PC-9 (cell line): ENCODE measurements around the gene PCSK9. TPM values are rescaled to one million over a fixed set of nuclear protein-coding genes. Genes with fewer than 3 reads are reported as not detected.

Experiments
- BruUV-seq: library from RNA; stranded (reverse); fragments of 400-500 nt; replicated peaks from 2 replicates; lab custom pipeline; 2021; lab: Mats Ljungman, UMichigan
- CTCF ChIA-PET: fragments of 300-600 bp; sonication (Branson Sonifier 250); formaldehyde crosslinking; loops from one replicate; lab custom pipeline; 2022; ENCODE audit warnings: antibody characterized with exemption; lab: Charles Lee
- POLR2A ChIA-PET: fragments of 300-600 bp; sonication (Branson Sonifier 250); formaldehyde crosslinking; loops from one replicate; lab custom pipeline; 2022; ENCODE audit warnings: antibody characterized with exemption; ENCODE audit not compliant: unreplicated experiment; lab: Charles Lee
- DNase-seq, 2 experiments: peaks; one replicate each; pipeline versions ENCODE4 v3.0.0 to v3.0.0-alpha.2; 2015 to 2022; ENCODE audit warnings: mixed read lengths in 1 of 2
- H2AFZ ChIP-seq: fragments of 200-600 bp; sonication (generic); 2 replicates; pipeline ENCODE4 v1.8.1; 2017; ENCODE audit warnings: antibody characterized with exemption
- H3F3A ChIP-seq: fragments of 200-600 bp; sonication (generic); 2 replicates; pipeline ENCODE4 v1.8.1; 2017; ENCODE audit warnings: antibody characterized with exemption, mild to moderate bottlenecking, low read depth; ENCODE audit not compliant: insufficient read depth
- H3K27ac ChIP-seq: fragments of 200-600 bp; sonication (generic); 2 replicates; pipeline ENCODE4 v1.6.1; 2016; ENCODE audit warnings: mixed run types
- H3K27me3 ChIP-seq: fragments of 200-600 bp; sonication (generic); 2 replicates; pipeline ENCODE4 v1.6.1; 2016; ENCODE audit warnings: low read depth, mixed run types; ENCODE audit not compliant: insufficient read depth
- H3K36me3 ChIP-seq: fragments of 200-600 bp; sonication (generic); 2 replicates; pipeline ENCODE4 v1.6.1; 2016; ENCODE audit warnings: low read depth, mixed run types
- H3K4me1 ChIP-seq: fragments of 200-600 bp; sonication (generic); replicated peaks from 2 replicates; pipeline ENCODE4 v1.6.1; 2016; ENCODE audit warnings: mixed run types; ENCODE audit not compliant: insufficient read depth
- H3K4me2 ChIP-seq: fragments of 200-600 bp; sonication (generic); 2 replicates; pipeline ENCODE4 v1.6.1; 2017; ENCODE audit warnings: mixed run types
- H3K4me3 ChIP-seq: fragments of 200-600 bp; sonication (generic); 2 replicates; pipeline ENCODE4 v1.6.1; 2016; ENCODE audit warnings: mixed run types
- H3K79me2 ChIP-seq: fragments of 200-600 bp; sonication (generic); 2 replicates; pipeline ENCODE4 v1.6.1; 2017; ENCODE audit warnings: low read depth, mixed run types
- H3K9me2 ChIP-seq: fragments of 200-600 bp; sonication (generic); 2 replicates; pipeline ENCODE4 v1.8.1; 2017; ENCODE audit warnings: mild to moderate bottlenecking; ENCODE audit not compliant: insufficient read depth
- H3K9me3 ChIP-seq: fragments of 200-600 bp; sonication (generic); 2 replicates; pipeline ENCODE4 v1.8.1; 2016; ENCODE audit warnings: low read depth; ENCODE audit not compliant: insufficient read depth
- H4K20me1 ChIP-seq: fragments of 200-600 bp; sonication (generic); 2 replicates; pipeline ENCODE4 v1.8.1; 2017; ENCODE audit not compliant: insufficient read depth
- EZH2 ChIP-seq: fragments of 200-600 bp; sonication (generic); IDR thresholded peaks from 2 replicates; pipeline ENCODE4 v1.8.0; 2017; ENCODE audit warnings: antibody characterized with exemption, low read depth
- intact Hi-C: fragments of 100-400 bp; cut with micrococcal nuclease; formaldehyde crosslinking; loops from one replicate; pipeline ENCODE4 v1.10.0; 2022; ENCODE audit not compliant: unreplicated experiment
- total RNA-seq: library from RNA; stranded (reverse); gene quantifications from 2 replicates; pipeline ENCODE4 v1.2.3, GENCODE V29; 2021
- TF ChIP-seq, protein P1 (sequence below): fragments of 200-600 bp; sonication (generic); conservative IDR thresholded peaks from 2 replicates; pipeline ENCODE4 v1.6.1; 2017; ENCODE audit warnings: mixed run types, antibody characterized with exemption, mild to moderate bottlenecking, moderate library complexity

PCSK9 gene
- total RNA-seq, 1 experiment from 2014 or later, result 133 TPM

DNA sequence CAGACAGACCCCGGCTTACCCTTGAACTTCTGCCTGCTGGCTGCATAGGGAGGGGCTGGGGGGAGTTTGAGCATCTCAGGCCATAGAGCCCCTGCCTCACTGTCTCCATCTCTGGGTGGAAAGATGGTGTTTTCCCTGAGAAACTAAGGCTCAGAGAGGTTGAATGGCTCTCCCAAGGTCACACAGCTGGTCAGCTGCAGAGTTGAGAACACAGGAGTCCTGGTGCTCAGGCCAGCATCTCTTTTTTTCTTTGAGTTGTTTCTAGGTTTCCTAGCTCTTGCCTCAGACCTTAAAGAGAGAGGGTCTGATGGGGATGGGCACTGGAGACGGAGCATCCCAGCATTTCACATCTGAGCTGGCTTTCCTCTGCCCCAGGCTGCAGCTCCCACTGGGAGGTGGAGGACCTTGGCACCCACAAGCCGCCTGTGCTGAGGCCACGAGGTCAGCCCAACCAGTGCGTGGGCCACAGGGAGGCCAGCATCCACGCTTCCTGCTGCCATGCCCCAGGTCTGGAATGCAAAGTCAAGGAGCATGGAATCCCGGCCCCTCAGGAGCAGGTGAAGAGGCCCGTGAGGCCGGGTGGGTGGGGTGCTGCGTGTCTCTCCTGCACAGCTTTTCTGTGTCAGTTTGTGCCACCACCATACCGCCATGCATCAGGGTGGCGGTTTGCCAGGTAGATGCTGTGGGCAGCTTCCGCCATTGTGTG, 21.8 kb downstream of the PCSK9 start:
- no TSS peak for BruUV-seq
- Histone ChIP-seq H2AFZ (no peak overlapping the region), H3K27ac (no peak overlapping the region), H4K20me1 (0 out of 2 replicates have a peak, but pooled peaks cover 6% of the 10 kb centered on the region), H3K27me3 (no peaks in the 10 kb centered on the region), H3F3A (peaks cover 8% of the 10 kb centered on the region; the same call in 1 of the 2 replicates), H3K4me1 (no peaks in the 10 kb centered on the region; the same call in 1 of the 2 replicates), H3K4me2 (no peak overlapping the region), H3K9me2 (no peaks in the 10 kb centered on the region), H3K4me3 (no peak overlapping the region), H3K79me2 (no peaks in the 10 kb centered on the region), H3K9me3 (no peaks in the 10 kb centered on the region), H3K36me3 (no peaks in the 10 kb centered on the region)
- POLR2A ChIA-PET, result interaction anchor here (0.7 kb wide), 1 partner anchor 1580 kb away, joined by 3 read pairs; no protein-coding TSS in a partner anchor
- no peak for DNase-seq
- intact Hi-C loops, result no loop called here
- CTCF ChIA-PET, result no interaction called here
- no peak for TF ChIP-seq EZH2
- TF ChIP-seq, protein P1, sequence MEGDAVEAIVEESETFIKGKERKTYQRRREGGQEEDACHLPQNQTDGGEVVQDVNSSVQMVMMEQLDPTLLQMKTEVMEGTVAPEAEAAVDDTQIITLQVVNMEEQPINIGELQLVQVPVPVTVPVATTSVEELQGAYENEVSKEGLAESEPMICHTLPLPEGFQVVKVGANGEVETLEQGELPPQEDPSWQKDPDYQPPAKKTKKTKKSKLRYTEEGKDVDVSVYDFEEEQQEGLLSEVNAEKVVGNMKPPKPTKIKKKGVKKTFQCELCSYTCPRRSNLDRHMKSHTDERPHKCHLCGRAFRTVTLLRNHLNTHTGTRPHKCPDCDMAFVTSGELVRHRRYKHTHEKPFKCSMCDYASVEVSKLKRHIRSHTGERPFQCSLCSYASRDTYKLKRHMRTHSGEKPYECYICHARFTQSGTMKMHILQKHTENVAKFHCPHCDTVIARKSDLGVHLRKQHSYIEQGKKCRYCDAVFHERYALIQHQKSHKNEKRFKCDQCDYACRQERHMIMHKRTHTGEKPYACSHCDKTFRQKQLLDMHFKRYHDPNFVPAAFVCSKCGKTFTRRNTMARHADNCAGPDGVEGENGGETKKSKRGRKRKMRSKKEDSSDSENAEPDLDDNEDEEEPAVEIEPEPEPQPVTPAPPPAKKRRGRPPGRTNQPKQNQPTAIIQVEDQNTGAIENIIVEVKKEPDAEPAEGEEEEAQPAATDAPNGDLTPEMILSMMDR, result no peak

DNA sequence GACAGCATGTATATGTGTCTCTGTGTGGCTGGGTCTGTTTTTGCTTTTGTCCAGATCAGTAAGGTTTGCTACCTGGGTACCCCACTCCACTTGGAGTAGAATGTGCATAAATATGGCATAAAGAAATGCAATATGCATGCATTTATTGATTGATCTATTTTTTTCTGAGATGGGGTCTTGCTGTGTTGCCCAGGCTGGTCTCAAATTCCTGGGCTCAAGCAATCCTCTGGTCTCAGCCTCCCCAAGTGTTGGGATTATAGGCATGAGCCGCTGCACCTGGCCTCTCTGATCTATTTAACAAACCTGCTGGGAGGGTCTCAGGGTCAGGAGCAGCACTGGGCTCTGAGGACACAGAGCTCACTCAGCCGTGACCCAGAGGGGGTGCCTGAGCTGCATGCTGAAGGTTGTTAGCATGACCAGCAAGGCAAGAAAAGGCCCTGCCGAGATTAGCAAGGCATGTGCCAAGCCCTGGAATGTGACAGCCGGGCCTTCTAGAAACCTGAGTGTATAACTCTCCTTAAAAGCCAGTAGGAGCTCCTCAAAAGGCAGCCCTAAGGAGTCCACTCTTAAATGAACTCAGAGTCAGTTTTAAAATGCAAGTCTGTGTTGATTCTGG, 22.5 kb downstream of the PCSK9 start:
- TF ChIP-seq, protein P1, result no peak
- no peak for TF ChIP-seq EZH2
- POLR2A ChIA-PET, result interaction anchor here (0.7 kb wide), 1 partner anchor 1580 kb away, joined by 3 read pairs; no protein-coding TSS in a partner anchor

DNA sequence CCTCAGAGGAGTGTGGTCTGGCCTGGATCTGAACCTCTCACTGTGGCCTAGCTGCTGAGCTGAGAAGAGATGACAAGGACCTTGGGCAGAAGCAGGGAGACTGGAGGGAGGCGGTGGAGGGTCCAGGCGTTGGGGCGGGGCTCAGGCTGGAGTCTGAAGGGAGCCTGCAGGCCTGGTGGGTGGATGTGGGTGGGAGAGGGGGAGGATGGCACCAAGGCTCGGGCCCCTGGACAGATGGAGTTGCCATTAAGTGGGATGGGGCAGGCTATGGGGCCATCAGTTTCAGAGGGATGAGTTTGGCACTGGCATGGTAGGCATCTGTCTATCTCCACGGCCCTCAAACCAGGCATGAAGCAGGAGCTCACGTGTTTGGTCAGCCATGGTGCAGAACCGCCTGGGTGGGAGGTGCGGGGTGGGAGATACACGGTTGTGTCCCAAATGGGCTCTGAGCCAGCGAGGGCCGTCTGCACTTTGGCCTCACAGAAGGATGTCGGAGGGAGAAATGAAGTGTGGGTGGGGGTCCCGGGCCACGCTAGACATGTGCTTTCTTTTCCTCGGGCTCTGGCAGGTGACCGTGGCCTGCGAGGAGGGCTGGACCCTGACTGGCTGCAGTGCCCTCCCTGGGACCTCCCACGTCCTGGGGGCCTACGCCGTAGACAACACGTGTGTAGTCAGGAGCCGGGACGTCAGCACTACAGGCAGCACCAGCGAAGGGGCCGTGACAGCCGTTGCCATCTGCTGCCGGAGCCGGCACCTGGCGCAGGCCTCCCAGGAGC, 23.6 kb downstream of the PCSK9 start:
- Histone ChIP-seq H4K20me1 (0 out of 2 replicates have a peak, but pooled peaks cover 6% of the 10 kb centered on the region), H3K27ac (no peak overlapping the region), H3K9me3 (no peaks in the 10 kb centered on the region), H3K4me1 (no peaks in the 10 kb centered on the region; the same call in 1 of the 2 replicates), H3K36me3 (peaks cover 10% of the 10 kb centered on the region; the same call in 1 of the 2 replicates), H3K79me2 (no peaks in the 10 kb centered on the region), H3K9me2 (no peaks in the 10 kb centered on the region), H3K4me2 (no peak overlapping the region), H3K27me3 (no peaks in the 10 kb centered on the region), H3K4me3 (no peak overlapping the region), H2AFZ (no peak overlapping the region), H3F3A (peaks cover 9% of the 10 kb centered on the region; the same call in 1 of the 2 replicates)
- no TSS peak for BruUV-seq
- DNase-seq, result no peak
- ChIA-PET POLR2A (no interaction called here), CTCF (interaction anchor here (0.7 kb wide), 1 partner anchor 28 kb away, joined by 5 read pairs; no protein-coding TSS in a partner anchor)
- intact Hi-C loops, result no loop called here
- TF ChIP-seq, protein P1, result no peak
- no peak for TF ChIP-seq EZH2

More for the DNA sequence above, 22.5 kb downstream of the PCSK9 start:
- Histone ChIP-seq H3K27ac (no peak overlapping the region), H3K27me3 (no peaks in the 10 kb centered on the region), H3K9me3 (no peaks in the 10 kb centered on the region), H3K4me2 (no peak overlapping the region), H4K20me1 (0 out of 2 replicates have a peak, but pooled peaks cover 6% of the 10 kb centered on the region), H3K4me1 (no peaks in the 10 kb centered on the region; the same call in 1 of the 2 replicates), H2AFZ (no peak overlapping the region), H3K4me3 (no peak overlapping the region), H3F3A (peaks cover 8% of the 10 kb centered on the region; the same call in 1 of the 2 replicates), H3K9me2 (no peaks in the 10 kb centered on the region), H3K79me2 (no peaks in the 10 kb centered on the region), H3K36me3 (0 out of 2 replicates have a peak, but pooled peaks cover 2% of the 10 kb centered on the region)
- no peak for DNase-seq
- intact Hi-C loops, result no loop called here
- BruUV-seq, result no TSS peak
- CTCF ChIA-PET, result no interaction called here
